DMS114 treated with DMSO at 0.1 percent for 48 hours (cell line): Measurements from ENCODE around the gene KLK8.
"Not testable (repeated sequence)": the region's sequence is repeated elsewhere in the genome, so short reads cannot be mapped to it uniquely, and the experiment has no call there.

Source experiments
- DNase-seq: peaks from one replicate; lab custom pipeline; 2025; ENCODE audit not compliant: unreplicated experiment; lab: John Stamatoyannopoulos, UW

KLK8 gene

DNA sequence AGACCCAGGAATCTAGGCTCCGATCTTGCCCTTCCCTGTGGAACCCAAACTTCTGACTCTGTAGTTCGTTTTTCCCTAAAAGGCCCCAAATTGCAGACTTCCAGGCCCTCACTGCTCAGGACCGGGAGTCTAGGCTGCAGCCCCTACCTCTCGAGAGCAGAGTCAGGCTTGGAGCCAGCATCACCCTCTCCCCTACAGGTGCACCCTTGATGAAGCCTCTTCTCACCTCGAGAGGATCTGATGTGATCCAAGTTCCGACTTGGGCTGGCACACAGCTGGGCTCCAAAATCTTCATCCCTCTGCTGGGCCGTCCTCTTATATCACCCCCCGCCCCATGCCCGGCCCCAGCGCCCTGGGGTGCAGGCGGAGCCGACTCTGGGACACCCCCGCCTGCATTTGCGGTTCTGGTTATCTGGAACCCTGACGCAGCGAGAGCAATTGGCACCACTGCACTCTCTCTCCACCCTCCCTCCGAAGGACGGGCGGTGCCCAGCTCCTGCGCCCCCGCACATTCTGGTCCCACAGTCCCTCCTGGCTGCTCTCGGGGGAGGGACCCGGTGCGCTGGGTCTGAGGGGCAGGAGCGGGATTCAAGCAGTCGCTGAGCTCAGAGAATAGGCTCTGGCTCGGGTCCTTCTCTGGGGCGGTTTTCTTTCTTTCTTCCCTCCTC is 17.6 kb downstream of the KLK8 start, which contains the start of gene KLK7:
KLK7 (minus strand) TSS at position 293 of the 668 bp plus-strand sequence. CDS start 1,518 bp downstream, outside the sequence.
- no peak for DNase-seq

DNA sequence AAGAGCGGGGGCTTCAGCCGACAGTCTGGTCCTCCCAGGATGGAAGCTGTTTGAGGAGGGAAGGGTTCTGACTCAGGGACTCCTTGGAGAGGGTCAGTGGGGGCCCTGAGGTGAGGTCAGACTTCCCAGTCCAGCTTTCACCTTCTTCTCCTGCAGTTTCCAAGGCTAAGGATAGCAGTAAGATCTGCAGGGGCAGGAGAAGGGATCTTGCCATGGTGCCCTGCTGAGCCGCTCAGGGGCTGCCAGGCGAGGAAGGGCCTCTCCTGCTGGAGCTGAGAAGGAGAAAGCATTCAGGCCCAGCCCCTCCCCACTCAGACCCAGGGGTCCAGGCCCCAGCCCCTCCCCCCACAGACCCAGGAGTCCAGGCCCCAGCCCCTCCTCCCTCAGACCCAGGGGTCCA is 19.2 kb downstream of the KLK8 start:
- DNase-seq, result no peak

GRCh38 chr19:50981587-50982146 is 19.7 kb downstream of the KLK8 start:
- DNase-seq, result no peak

DNA sequence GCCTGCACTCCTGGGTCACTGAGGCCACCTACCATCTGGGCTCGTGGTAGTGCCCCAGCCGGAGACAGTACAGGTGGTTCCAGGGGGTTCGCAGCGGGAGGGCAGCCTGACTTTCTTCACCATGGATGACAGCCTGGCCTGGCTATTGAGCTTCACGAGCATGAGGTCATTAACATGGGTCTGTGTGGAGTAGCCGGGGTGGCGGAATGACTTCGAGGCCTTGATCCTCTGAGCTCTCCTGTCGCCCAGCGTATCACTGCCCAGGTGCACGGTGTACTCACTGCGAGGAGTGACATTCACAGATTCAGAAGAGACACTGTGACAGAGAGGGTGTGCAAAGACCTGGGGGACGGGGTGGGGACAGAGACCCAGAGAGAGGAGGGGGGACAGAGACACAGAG is 21.2 kb downstream of the KLK8 start:
- DNase-seq, result no peak

GRCh38 chr19:50979758-50980157 is 21.6 kb downstream of the KLK8 start:
- no peak for DNase-seq

- no peak for DNase-seq
These were observed 22.5 kb downstream of the KLK8 start for GRCh38 chr19:50978772-50979390.

DNA sequence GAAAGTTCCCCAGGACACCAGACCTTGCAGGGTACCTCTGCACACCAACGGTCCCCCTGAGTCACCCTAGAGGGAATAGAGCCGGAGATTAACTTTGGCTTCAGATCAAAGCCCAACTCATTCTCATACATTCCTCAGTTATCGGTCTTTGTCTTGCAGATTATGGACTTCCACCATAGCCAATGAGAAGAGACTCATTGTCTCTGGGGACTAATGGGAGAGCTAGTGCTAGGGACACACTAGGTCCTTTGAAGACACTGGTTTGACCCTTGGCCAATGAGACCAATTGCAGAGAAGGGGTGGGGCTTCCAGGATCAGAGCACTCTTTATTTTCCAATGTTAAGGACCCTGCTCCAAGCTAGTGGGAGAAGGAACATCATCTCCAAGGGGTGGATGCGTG is 23.8 kb downstream of the KLK8 start:
- no peak for DNase-seq

DNA sequence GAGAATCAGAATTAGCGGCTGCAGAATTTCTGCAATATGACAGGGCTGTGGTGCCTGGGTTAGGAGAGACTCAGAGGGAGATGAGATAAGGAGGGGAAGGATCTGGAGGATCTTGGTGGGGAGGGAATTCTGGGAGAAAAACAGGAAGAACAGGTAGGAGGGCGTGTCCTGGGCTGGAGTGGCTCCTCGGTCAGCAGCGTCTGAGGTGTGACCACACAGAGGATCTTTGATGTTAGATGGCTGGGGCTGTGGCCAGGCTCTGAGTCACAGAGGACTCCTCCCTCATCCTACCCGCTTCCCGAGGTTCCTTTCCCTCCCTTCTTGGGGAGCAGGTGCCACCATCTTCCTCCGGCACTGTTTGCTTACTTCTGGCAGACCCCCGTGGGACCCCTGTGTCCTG is 25.6 kb downstream of the KLK8 start:
- DNase-seq, result no peak

DNA sequence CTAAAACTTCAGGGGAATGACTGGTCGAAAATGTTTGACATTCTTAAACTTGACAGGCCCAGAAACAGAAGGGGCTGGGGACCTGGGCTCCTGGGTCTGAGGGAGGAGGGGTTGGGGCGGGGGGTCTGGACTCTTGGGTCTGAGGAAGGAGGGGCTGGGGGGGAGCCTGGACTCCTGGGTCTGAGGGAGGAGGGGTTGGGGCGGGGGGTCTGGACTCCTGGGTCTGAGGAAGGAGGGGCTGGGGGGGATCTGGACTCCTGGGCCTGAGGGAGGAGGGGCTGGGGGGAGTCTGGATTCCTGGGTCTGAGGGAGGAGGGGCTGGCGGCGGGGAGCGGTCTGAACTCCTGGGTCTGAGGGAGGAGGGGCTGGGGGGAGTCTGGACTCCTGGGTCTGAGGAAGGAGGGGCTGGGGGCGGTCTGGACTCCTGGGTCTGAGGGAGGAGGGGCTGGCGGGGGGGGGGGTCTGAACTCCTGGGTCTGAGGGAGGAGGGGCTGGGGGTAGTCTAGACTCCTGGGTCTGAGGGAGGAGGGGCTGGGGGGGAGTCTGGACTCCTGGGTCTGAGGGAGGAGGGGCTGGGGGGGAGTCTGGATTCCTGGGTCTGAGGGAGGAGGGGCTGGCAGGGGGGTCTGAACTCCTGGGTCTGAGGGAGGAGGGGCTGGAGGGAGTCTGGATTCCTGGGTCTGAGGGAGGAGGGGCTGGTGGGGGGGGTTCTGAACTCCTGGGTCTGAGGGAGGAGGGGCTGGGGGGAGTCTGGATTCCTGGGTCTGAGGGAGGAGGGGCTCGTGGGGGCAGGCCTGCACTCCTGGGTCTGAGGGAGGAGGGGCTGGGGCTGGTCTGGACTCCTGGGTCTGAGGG is 26.5 kb downstream of the KLK8 start:
- DNase-seq, result no peak

GRCh38 chr19:50972795-50973376 is 28.5 kb downstream of the KLK8 start:
- DNase-seq, result no peak

DNA sequence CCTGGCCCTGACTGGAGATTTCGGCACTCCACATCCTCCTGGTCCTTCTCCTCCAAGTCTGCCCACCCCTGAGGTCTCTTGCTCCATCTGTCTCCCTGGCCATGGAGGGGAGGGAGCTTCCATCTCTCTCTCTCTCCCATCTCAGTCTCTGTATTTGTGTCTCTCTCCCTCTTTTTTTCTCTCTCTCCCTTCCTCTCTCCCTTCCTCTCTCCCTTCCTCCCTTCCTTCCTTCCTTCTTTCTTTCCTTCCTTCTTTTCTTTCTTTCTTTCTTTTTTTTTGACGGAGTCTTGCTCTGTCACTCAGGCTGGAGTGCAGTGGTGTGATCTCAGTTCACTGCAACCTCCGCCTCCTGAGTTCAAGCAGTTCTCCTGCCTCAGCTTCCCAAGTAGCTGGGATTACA is 31.6 kb downstream of the KLK8 start:
- DNase-seq, result not testable (repeated sequence)

- no peak for DNase-seq
These were observed 32.0 kb downstream of the KLK8 start, which contains the start of gene KLK6 for GRCh38 chr19:50969413-50969760. KLK6 (minus strand) TSS chr19:50969591; CDS start chr19:50968104, 1,487 bp downstream.

GRCh38 chr19:50968716-50969412 is 32.5 kb downstream of the KLK8 start:
- DNase-seq, result no peak

- no peak for DNase-seq
These were observed 33.3 kb downstream of the KLK8 start for GRCh38 chr19:50967929-50968715.

DNA sequence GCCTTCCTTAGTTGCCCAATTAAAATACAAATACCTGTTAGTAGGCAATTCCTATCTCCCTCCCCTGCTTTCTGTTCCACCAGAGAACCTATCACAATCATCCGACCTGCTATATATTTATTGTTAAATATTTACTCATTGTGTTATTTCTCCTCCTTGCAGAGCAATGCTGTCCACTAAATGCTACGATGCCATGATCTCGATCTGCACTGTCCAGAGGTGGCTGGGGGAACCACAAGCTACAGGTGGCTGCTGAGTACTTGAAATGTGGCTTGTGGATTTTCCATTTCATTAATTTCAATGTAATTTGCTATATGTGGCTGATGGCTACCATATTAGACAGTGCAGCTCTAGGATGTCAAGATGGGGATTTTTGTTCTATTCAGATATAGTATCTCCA is 37.1 kb downstream of the KLK8 start:
- DNase-seq, result no peak

DNA sequence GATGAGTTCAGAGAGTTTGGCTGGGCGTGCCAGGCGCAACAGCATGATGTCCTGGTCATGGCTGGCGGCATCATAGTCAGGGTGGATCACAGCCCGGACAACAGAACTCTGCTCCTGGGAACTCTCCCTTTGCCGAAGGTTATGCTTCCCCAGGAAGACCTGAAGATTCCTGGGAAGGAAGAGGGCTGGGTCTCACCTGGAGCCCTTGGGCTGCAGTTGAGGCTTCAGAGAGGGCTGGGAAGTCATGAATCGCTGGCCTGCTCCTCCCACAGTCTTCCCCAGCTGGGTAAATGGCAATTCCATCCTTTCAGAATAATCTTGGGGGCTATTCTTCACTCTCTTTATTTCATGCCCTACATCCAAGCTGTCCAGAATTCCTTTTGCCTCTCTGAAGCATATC is 38.0 kb downstream of the KLK8 start:
- no peak for DNase-seq

DNA sequence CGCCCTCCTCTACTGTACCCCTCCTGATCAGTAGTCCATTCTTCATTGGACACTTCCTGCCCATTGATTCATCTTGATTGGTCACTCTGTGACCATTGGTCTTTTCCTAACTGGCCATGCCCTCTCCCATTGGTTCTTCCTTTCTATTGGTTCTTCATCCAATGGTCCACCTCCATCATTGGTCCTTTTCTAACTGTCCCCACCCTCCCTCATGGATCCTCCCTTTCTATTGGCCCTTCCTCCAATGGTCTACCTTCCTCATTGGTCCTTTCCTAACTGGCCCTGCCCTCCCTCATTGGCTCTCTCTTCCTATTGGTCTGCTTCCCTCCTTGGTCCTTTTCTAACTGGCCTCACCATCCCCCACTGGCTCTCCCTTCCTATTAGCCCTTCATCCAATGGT is 39.2 kb downstream of the KLK8 start:
- no peak for DNase-seq

GRCh38 chr19:50959731-50960500 is 41.5 kb downstream of the KLK8 start:
- no peak for DNase-seq

DNA sequence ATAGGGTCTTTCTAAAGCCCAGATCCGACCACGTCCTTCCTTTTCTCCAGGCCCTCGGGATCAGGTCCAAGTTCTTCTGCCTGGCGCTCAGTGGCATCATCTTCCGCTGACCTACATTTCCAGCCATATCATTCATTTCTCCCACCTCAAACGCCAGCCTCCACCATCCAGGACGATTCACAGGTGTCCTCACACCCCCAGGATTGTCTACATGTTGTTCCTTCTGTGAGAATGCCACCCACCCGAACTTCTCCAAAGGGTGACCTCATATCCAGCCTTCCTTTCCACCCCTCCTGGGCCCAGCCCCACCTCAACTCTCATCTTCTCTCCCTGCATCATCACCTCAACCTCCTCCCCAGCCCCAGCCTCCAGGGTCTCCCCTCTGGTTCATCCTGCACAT is 43.8 kb downstream of the KLK8 start:
- DNase-seq, result no peak
